Measurements from ENCODE around the gene CCDC50.

The CCDC50 gene

DNA sequence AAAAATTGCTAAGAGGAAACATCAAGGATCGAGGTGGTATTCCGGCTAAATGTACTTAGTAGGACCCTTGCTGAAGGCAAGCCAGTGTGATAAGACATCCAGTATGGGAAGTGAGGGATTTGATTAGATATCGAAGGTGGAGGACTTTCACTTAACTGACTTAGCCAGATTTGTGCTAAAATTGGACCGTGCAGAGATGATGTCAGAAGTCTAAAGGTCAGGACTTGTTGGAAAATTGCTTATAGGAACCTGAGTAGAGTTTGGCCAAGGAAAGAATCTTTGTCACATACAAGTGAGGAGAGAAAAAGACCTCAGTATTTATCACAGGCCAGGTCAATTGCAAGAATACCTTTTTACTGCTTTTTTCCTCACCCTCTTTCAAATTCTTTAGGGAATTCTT lies 100.9 kb downstream of the CCDC50 start:
- DNase-seq, result no peak

DNA sequence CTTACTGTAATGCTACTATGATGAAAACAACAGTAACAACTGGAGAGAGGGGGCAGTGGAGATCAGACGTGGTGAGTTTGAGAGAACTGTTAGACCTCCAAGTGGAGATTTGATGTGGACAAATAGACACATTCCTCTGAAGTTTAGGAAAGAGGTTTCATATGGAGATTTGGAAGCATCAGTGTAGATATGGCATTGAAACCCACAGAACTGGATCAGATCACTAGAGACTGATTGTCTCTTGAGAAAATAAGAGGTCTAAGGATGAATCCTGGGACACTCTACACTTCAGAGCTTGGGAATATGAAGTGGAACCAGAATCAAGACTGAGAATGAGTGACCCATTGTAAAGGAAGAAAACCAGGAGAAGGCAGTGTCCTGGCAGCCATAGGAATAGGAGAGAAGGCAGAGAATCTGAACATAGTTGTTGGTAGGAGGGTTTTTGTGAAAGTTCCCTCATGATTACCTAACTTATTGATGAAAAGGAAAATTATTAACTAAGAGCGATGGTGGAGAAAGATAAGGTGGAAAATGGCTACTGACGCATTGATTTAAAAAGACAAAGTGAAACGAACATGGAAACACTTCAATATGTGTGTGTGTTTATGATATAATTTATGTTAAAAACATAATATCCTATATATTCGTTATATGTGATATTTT lies 102.1 kb downstream of the CCDC50 start:
- DNase-seq, result no peak

DNA sequence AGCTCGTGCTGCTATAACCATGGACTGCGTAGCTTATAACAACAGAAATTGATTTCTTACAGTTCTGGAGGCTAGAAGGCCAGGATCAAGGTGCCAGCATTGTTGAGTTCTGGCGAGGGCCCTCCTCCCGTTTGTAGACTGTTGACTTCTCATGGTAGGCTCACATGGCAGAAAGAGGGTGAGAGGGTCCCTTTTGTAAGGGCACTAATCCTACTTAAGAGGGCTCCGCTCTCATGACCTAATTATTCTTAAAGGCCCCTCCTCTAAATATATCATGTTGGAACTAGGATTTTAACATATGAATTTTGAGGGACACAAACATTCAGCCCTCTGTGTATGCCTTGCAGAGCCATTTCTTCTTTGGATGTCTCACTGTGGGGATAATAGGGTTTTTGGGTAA lies 103.0 kb downstream of the CCDC50 start:
- DNase-seq, result no peak

DNA sequence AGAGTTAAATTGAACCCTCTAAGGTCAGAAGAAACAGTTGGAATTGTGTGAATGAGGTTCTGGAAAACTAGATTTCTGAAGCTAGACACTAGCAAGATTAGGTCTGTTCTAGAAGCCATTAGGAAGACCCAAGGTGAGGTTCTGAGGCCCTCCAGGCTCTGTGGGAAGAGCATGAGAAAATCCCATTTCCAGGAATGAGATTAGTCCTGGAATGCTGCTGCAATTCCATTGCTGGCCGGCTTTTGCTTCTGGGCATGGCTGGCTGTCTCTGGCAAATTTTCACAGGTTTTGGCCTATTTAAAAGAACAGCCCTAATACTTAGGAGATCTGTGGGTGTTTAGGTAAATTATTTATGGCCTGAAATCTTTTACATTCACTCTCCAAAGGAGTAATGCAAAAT lies 104.8 kb downstream of the CCDC50 start:
- DNase-seq, result no peak

DNA sequence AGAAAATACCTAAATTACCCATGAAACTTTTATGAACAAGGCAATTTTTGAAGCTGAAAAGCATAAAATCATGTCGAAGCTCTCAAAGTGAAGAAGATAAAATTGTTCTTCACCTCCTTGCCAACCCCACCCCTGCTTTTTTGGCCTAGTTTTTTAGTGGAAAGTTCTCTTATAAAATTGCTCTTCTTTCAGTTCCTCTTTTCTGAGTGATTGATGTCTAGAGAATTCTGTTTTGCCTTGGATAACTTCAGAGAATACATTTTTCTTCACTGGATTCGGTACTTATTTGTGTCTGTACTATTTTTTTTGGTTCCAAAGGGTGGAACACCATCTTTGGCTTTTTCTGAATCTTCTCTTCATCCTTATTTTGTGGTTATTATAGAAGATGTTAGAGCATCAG lies 106.8 kb downstream of the CCDC50 start:
- no peak for DNase-seq

DNA sequence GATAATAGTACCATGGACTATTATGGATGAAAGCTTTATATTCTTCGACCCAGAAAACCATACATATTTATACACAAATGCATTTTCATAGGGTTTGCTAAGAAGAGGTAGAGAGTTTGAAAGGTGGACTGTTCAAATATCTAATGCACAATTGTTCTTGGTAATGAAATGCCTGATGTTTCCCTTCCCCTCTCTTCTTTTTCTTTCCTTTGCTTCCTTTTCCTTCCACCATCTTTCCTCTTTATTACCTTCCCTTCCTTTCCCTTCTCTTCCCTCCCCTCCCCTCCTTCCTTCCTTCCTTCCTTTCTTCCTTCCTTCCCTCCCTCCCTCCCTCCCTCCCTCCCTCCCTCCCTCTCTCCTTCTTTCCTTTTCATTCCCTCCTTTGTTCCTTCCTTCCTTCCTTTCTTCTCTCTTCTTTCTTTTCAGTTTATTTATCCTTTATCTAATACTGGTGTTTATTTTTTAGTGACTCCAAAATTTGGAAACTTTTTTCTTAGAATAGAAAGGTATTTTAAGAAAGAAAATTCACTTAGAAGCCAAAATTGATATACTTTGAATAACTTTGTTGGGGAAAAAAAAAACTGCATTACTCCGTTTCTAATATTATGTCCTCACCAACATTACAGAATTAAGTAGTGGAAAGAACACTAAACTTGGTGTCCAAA lies 109.1 kb downstream of the CCDC50 start:
- no peak for DNase-seq

DNA sequence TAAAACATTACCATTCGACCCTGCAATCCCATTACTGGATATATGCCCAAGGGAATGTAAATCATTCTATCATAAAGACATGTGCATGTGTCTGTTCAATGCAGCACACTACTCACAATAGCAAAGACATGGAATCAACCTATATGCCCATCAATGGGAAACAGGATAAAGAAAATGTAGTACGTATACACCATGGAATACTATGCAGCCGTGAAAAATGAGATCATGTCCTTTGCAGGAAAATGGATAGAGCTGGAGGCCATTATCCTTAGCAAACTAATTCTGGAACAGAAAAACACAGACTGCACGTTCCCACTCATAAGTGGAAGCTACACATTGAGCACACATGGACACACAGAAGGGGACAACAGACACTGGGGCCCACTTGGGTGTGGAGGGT lies 111.3 kb downstream of the CCDC50 start:
- no peak for DNase-seq

DNA sequence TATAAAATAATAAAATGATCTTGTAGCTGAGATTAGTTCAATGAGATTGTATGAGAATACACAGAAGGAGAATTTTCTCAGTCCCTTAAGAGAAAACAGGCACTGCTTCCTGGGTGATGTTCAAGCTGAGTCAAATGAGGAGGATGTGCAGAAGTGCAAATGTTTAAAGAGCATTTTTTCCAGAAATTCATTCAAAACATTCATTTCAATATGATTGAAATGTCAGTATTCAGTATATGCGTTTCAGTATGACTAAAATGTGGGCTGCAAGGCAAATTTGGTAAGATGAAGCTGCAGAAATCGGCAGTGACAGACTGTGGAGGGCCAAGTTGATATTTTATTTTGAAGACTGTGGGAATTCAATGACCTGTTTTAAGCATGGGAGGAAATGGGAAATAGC lies 112.5 kb downstream of the CCDC50 start:
- DNase-seq, result no peak

DNA sequence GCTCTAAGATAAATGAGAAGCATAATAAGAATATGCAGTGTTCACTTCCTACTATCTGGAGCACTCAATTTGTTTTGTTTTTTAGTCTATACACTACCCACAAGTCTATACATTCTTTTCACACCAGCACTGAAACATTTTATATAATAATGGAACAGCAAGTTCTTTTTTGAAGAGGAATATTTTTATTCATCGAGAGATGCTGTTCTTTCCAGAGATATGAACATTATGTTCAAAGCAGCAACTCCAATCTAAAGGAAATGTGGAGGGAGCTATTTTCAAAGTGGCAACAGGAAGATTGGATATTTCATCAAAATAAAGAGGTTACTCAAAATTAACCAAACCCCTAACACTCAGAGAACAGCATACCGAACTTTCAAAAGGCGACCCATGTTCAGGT lies 115.4 kb downstream of the CCDC50 start:
- no peak for DNase-seq

Measured in NCI-H187 (cell line).